MCF 10A (cell line): Measurements from ENCODE around the gene PPFIA4. TPM values are rescaled to one million over a fixed set of nuclear protein-coding genes. Genes with fewer than 3 reads are reported as not detected.
A peak's percentile ranks its signal among the peaks of the same experiment; 100 is the strongest.
"Not testable (repeated sequence)": the region's sequence is repeated elsewhere in the genome, so short reads cannot be mapped to it uniquely, and the experiment has no call there.

Source experiments
- BruUV-seq: library from RNA; stranded (reverse); fragments of 400-500 nt; replicated peaks from 2 replicates; lab custom pipeline; 2021; lab: Mats Ljungman, UMichigan
- CTCF ChIA-PET: fragments of 300-600 bp; sonication (Branson Sonifier 250); formaldehyde crosslinking; extraction: SDS; loops from one replicate; lab custom pipeline; 2021; ENCODE audit warnings: antibody characterized with exemption, inconsistent platforms; lab: Yijun Ruan, JAX
- POLR2A ChIA-PET: fragments of 300-600, 350-650 bp; sonication (Branson Sonifier 250); formaldehyde crosslinking; extraction: SDS; loops from one replicate; lab custom pipeline; 2020; ENCODE audit warnings: antibody characterized with exemption, inconsistent platforms; lab: Yijun Ruan, JAX
- DNase-seq: peaks from one replicate; pipeline ENCODE4 v3.0.0-alpha.2; 2018; ENCODE audit not compliant: unreplicated experiment
- H3K27ac Mint-ChIP-seq: one replicate; pipeline ENCODE4 v1.8.0; 2022; ENCODE audit warnings: mild to moderate bottlenecking, low read depth, mixed read lengths; ENCODE audit not compliant: unreplicated experiment
- H3K27me3 Mint-ChIP-seq: one replicate; pipeline ENCODE4 v1.8.0; 2022; ENCODE audit warnings: mixed read lengths; ENCODE audit not compliant: insufficient read depth, unreplicated experiment
- H3K36me3 Mint-ChIP-seq: one replicate; pipeline ENCODE4 v1.8.0; 2022; ENCODE audit warnings: mild to moderate bottlenecking, moderate library complexity, mixed read lengths; ENCODE audit not compliant: insufficient read depth, unreplicated experiment
- H3K4me1 Mint-ChIP-seq: one replicate; pipeline ENCODE4 v1.8.0; 2022; ENCODE audit warnings: mixed read lengths; ENCODE audit not compliant: insufficient read depth, unreplicated experiment
- H3K4me3 Mint-ChIP-seq: one replicate; pipeline ENCODE4 v1.8.0; 2022; ENCODE audit warnings: mild to moderate bottlenecking, moderate library complexity, mixed read lengths; ENCODE audit not compliant: unreplicated experiment
- H3K9me3 Mint-ChIP-seq: one replicate; pipeline ENCODE4 v1.8.0; 2022; ENCODE audit warnings: mixed read lengths; ENCODE audit not compliant: unreplicated experiment
- CTCF ChIP-seq: fragments of 200-600 bp; IDR thresholded peaks from one replicate; pipeline ENCODE4 v1.8.0; 2022; ENCODE audit warnings: antibody characterized with exemption, mild to moderate bottlenecking; ENCODE audit not compliant: unreplicated experiment
- intact Hi-C: fragments of 100-400 bp; cut with micrococcal nuclease; formaldehyde crosslinking; loops from 2 replicates; pipeline ENCODE4 v1.14.1; 2022
- total RNA-seq: library from RNA; stranded (reverse); gene quantifications from 2 replicates; pipeline ENCODE4 v1.2.3, GENCODE V29; 2022

Gene PPFIA4
- total RNA-seq, 1 experiment from 2014 or later, result 0.16 TPM

GRCh38 chr1:203002951-203003350, 23.3 kb upstream of the PPFIA4 start:
- Mint-ChIP-seq H3K27ac (no peak overlapping the region), H3K27me3 (peaks cover 7% of the 10 kb centered on the region), H3K9me3 (no peaks in the 10 kb centered on the region), H3K4me3 (no peak overlapping the region), H3K36me3 (peaks cover 11% of the 10 kb centered on the region), H3K4me1 (peaks cover 14% of the 10 kb centered on the region)
- no peak for DNase-seq
- TF ChIP-seq CTCF, result no peak
- no TSS peak for BruUV-seq
- ChIA-PET POLR2A (interaction anchor here (0.6 to 3.0 kb wide), 7 partner anchors 8 to 1415 kb away, joined by 3 to 13 read pairs (median 3); partner anchors contain the start of gene PCAT6), CTCF (interaction anchor here (0.6 to 0.7 kb wide), 2 partner anchors 214 to 819 kb away, joined by 3 read pairs; no protein-coding TSS in a partner anchor)
- intact Hi-C loops, result no loop called here

GRCh38 chr1:203005395-203006142, 20.7 kb upstream of the PPFIA4 start:
- BruUV-seq, intact Hi-C loops, H3K27me3 Mint-ChIP-seq, DNase-seq, H3K9me3 Mint-ChIP-seq: not testable (repeated sequence)
- CTCF ChIA-PET, result interaction anchor here (0.6 to 1.7 kb wide), 12 partner anchors 11 to 337 kb away, joined by 3 to 7 read pairs (median 4); no protein-coding TSS in a partner anchor
- Mint-ChIP-seq H3K4me1 (peaks cover 20% of the 10 kb centered on the region), H3K4me3 (peak overlapping the region; percentile 99), H3K36me3 (peaks cover 35% of the 10 kb centered on the region), H3K27ac (peak overlapping the region; percentile 98)
- POLR2A ChIA-PET, result interaction anchor here (0.7 to 4.0 kb wide), 26 partner anchors 8 to 662 kb away, joined by 3 to 48 read pairs (median 8); partner anchors contain the start of genes CYB5R1, KDM5B, KLHL12 and PCAT6

GRCh38 chr1:203006948-203007871, 19.1 kb upstream of the PPFIA4 start, which contains the start of gene TMEM183A:
TSS of gene TMEM183A (plus strand) at chr1:203007374. CDS start at chr1:203007466, 92 bp downstream.
- Mint-ChIP-seq H3K27ac (peak within 1 kb of the TSS; percentile 98), H3K4me1 (peaks cover 24% of the 10 kb centered on the region), H3K27me3 (no peaks in the 10 kb centered on the region), H3K9me3 (no peaks in the 10 kb centered on the region), H3K36me3 (peaks cover 52% of the 10 kb centered on the region), H3K4me3 (peak within 1 kb of the TSS; percentile 99)
- ChIA-PET POLR2A (interaction anchor here (0.5 to 4.3 kb wide), 63 partner anchors 8 to 1402 kb away, joined by 3 to 55 read pairs (median 5); partner anchors contain the start of genes ADIPOR1, CYB5R1, KDM5B and KLHL12), CTCF (interaction anchor here (0.6 to 3.8 kb wide), 21 partner anchors 8 to 336 kb away, joined by 3 to 16 read pairs (median 4); no protein-coding TSS in a partner anchor)
- no peak for TF ChIP-seq CTCF
- intact Hi-C loops, result no loop called here
- no TSS peak for BruUV-seq
- DNase-seq, result peak; percentile 100

- no peaks in the 10 kb centered on the region for H3K27me3 Mint-ChIP-seq
- no peak for TF ChIP-seq CTCF
- H3K27ac Mint-ChIP-seq, result peak overlapping the region; percentile 98
- intact Hi-C loops, result no loop called here
- H3K4me3 Mint-ChIP-seq, result peak overlapping the region; percentile 99
- peaks cover 24% of the 10 kb centered on the region for H3K4me1 Mint-ChIP-seq
- no peaks in the 10 kb centered on the region for H3K9me3 Mint-ChIP-seq
- no peak for DNase-seq
- POLR2A ChIA-PET, result interaction anchor here (0.5 to 4.3 kb wide), 13 partner anchors 10 to 201 kb away, joined by 3 to 55 read pairs (median 18); partner anchors contain the start of genes CYB5R1, PPFIA4 and RABIF
- peaks cover 71% of the 10 kb centered on the region for H3K36me3 Mint-ChIP-seq
- CTCF ChIA-PET, result interaction anchor here (0.6 to 3.8 kb wide), 5 partner anchors 10 to 206 kb away, joined by 3 to 16 read pairs (median 4); no protein-coding TSS in a partner anchor
- BruUV-seq, result no TSS peak
These were observed 17.1 kb upstream of the PPFIA4 start for GRCh38 chr1:203009185-203009584.
